H1 (cell line): ENCODE data around the gene COX18. TPM values are rescaled to one million over a fixed set of nuclear protein-coding genes. Genes with fewer than 3 reads are reported as not detected.

ENCODE experiments used
- CBX5 ChIP-seq: fragments of 300-800, 300-1000 bp; sonication (generic); IDR thresholded peaks from 2 replicates; pipeline ENCODE4 v1.7.1; 2016; ENCODE audit warnings: antibody characterized with exemption, low read length, low read depth
- CHD7 ChIP-seq: fragments of 300-600 bp; sonication (generic); IDR thresholded peaks from 2 replicates; pipeline ENCODE4 v1.7.1; 2012; ENCODE audit warnings: low read length, moderate library complexity, mild to moderate bottlenecking, inconsistent platforms; ENCODE audit not compliant: insufficient replicate concordance
- JUND ChIP-seq: IDR thresholded peaks from 2 replicates; pipeline ENCODE4 v1.6.1; 2011; ENCODE audit warnings: mild to moderate bottlenecking, improper control_type of control experiment, low read length
- TEAD4 ChIP-seq: IDR thresholded peaks from 2 replicates; pipeline ENCODE4 v1.6.1; 2012; ENCODE audit warnings: low read depth, low read length, inconsistent platforms, mixed read lengths
- polyA plus RNA-seq, 7 experiments: library from polyadenylated mRNA; depleted of rRNA in 3 of 7; stranded (reverse) in 5 of 7; unstranded in 2 of 7; fragments of >200 nt in 5 of 7; fragments of 200-250 nt in 2 of 7; gene quantifications; 1 replicate in 5 of 7; 2 replicates in 1 of 7; 4 replicates in 1 of 7; pipeline versions ENCODE4 v1.2.1 to v1.2.3, GENCODE V29; 2011 to 2013; ENCODE audit warnings: missing spikeins in 2 of 7, mixed read lengths in 2 of 7
- total RNA-seq: library from RNA; stranded (reverse); fragmentation: NEBNext Ultra II Directional; extraction: Animal tissue kit (Norgen Biotek cat#: 25700); gene quantifications from 2 replicates; pipeline ENCODE4 v1.2.1, GENCODE V29; 2021
- TF ChIP-seq, protein P1 (sequence below): IDR thresholded peaks from 2 replicates; pipeline ENCODE4 v1.6.1; 2012; ENCODE audit warnings: inconsistent platforms

The COX18 gene
- total and polyA plus RNA-seq, 2 of the 8 experiments (the other 6 are each of a cell fraction or from before 2014, with no cell fraction given): 23.0 to 23.7 TPM

- TF ChIP-seq JUND: no peak
- no peak for TF ChIP-seq CHD7
- TF ChIP-seq, protein P1, sequence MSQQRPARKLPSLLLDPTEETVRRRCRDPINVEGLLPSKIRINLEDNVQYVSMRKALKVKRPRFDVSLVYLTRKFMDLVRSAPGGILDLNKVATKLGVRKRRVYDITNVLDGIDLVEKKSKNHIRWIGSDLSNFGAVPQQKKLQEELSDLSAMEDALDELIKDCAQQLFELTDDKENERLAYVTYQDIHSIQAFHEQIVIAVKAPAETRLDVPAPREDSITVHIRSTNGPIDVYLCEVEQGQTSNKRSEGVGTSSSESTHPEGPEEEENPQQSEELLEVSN: no peak
- no peak for TF ChIP-seq CBX5
- TF ChIP-seq TEAD4: no peak
Measured at GRCh38 chr4:73070074-73070390, 516 bp upstream of the COX18 start (continued).
